Ishikawa (cell line): ENCODE measurements around the gene CAMTA1.

Experiments
- CEBPB ChIP-seq: IDR thresholded peaks from 2 replicates; pipeline ENCODE4 v1.6.1; 2012
- CREB1 ChIP-seq: IDR thresholded peaks from 2 replicates; pipeline ENCODE4 v1.6.1; 2012; ENCODE audit warnings: low read depth
- EGR1 ChIP-seq: IDR thresholded peaks from 2 replicates; pipeline ENCODE4 v1.6.1; 2012
- EP300 ChIP-seq: IDR thresholded peaks from 2 replicates; pipeline ENCODE4 v1.6.1; 2012; ENCODE audit warnings: borderline replicate concordance
- FOXM1 ChIP-seq: IDR thresholded peaks from 2 replicates; pipeline ENCODE4 v1.6.1; 2012; ENCODE audit warnings: low read depth, borderline replicate concordance
- NFIC ChIP-seq: IDR thresholded peaks from 2 replicates; pipeline ENCODE4 v1.6.1; 2012
- RAD21 ChIP-seq: IDR thresholded peaks from 2 replicates; pipeline ENCODE4 v1.6.1; 2012; ENCODE audit warnings: low read depth
- REST ChIP-seq: IDR thresholded peaks from 2 replicates; pipeline ENCODE4 v1.6.1; 2012; ENCODE audit warnings: low read depth, mild to moderate bottlenecking
- TAF1 ChIP-seq: IDR thresholded peaks from 2 replicates; pipeline ENCODE4 v1.6.1; 2012; ENCODE audit warnings: low read depth, mild to moderate bottlenecking
- TCF12 ChIP-seq: IDR thresholded peaks from 2 replicates; pipeline ENCODE4 v1.6.1; 2012; ENCODE audit warnings: low read depth
- TEAD4 ChIP-seq: IDR thresholded peaks from 2 replicates; pipeline ENCODE4 v1.6.1; 2012
- YY1 ChIP-seq: IDR thresholded peaks from 2 replicates; pipeline ENCODE4 v1.6.1; 2012; ENCODE audit warnings: low read depth
- ZBTB7A ChIP-seq: IDR thresholded peaks from 2 replicates; pipeline ENCODE4 v1.6.1; 2012; ENCODE audit warnings: low read depth
- TF ChIP-seq, protein P1 (sequence below): IDR thresholded peaks from 2 replicates; pipeline ENCODE4 v1.6.1; 2012
- TF ChIP-seq, protein P2 (sequence below): IDR thresholded peaks from 2 replicates; pipeline ENCODE4 v1.6.1; 2012

Gene CAMTA1

DNA sequence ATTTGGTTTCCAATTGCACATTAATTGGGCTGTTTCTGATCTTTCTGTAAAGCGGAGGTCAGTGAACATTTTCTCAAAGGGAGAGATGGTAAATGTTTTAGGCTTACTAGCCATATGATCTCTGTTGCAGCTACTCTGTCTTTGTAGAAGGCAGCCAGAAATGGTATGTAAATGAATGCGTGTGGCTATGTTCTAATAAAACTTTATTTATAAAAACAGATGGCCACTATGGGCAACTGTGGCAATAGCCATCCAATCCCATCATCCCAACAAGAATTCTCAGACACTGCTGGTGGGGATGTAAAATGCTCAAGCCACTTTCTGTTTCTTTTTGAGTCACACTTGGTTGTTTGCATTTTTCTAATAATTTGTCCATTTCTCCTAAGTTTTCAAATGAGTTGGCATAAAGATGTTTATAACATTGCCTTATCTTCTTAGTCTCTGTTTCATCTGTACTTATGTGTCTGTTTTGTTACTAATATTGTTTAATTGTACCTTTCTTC, 537.1 kb downstream of the CAMTA1 start:
- TF ChIP-seq EP300 (no peak), RAD21 (no peak), NFIC (no peak), CREB1 (no peak), ZBTB7A (no peak), REST (no peak), TCF12 (no peak), CEBPB (no peak), EGR1 (no peak), FOXM1 (no peak), YY1 (no peak), TEAD4 (no peak), TAF1 (no peak)
- TF ChIP-seq, protein P1, sequence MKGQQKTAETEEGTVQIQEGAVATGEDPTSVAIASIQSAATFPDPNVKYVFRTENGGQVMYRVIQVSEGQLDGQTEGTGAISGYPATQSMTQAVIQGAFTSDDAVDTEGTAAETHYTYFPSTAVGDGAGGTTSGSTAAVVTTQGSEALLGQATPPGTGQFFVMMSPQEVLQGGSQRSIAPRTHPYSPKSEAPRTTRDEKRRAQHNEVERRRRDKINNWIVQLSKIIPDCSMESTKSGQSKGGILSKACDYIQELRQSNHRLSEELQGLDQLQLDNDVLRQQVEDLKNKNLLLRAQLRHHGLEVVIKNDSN: no peak
- TF ChIP-seq, protein P2, sequence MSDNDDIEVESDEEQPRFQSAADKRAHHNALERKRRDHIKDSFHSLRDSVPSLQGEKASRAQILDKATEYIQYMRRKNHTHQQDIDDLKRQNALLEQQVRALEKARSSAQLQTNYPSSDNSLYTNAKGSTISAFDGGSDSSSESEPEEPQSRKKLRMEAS: no peak

DNA sequence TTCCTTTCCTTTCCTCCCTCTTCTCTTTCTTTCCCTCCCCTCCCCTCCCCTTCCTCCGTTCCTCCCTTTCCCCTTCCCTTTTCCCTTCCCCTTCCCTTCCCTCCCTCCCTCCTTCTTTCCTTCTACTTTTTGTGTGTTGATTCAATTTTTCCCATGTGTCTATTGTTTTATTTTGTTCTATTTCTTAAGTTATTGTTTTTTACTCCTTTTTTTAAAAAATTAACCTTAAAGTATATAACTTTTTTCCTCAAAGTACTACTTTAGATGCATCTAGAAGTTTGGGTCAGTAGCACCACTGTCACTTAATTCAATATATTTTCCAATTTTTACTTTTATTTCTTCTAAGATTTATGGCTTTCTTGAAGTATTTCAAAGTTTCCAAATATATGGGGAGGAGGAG, 537.7 kb downstream of the CAMTA1 start:
- TF ChIP-seq YY1: no peak
- TF ChIP-seq REST: no peak
- TF ChIP-seq EP300: no peak
- TF ChIP-seq, protein P1: no peak
- no peak for TF ChIP-seq TEAD4
- TF ChIP-seq, protein P2: no peak
- TF ChIP-seq CEBPB: no peak
- no peak for TF ChIP-seq RAD21
- TF ChIP-seq TCF12: no peak
- TF ChIP-seq CREB1: no peak
- no peak for TF ChIP-seq NFIC
- TF ChIP-seq EGR1: no peak
- TF ChIP-seq FOXM1: no peak
- no peak for TF ChIP-seq TAF1
- TF ChIP-seq ZBTB7A: no peak

DNA sequence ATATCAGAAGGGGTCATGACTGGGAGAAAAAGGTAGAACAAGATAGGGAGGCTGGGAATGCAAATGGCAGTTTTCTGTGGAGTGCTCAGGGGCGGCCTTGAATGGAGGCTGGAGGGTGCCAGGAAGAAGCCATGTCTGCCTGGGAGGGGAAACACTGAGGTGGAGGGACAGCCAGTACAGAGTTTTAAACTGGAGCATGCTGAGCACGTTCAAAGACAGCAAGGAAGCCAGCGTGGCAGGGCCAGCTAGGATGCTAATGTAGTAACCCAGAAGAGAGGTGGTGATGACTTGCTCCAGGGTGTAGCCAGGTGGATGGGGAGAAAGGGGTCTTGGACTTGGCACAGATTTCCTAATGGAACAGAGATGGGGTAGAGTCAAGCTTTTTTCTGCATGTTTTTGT, 540.0 kb downstream of the CAMTA1 start:
- TF ChIP-seq ZBTB7A (no peak), EP300 (no peak), EGR1 (no peak), TAF1 (no peak), TCF12 (no peak), RAD21 (no peak), TEAD4 (no peak), YY1 (no peak), CREB1 (no peak), CEBPB (no peak), REST (no peak), NFIC (no peak)
- TF ChIP-seq, protein P2: no peak
- TF ChIP-seq, protein P1: no peak

- TF ChIP-seq, protein P1: no peak
- no peak for TF ChIP-seq TEAD4
- TF ChIP-seq EGR1: no peak
Measured at GRCh38 chr1:7326366-7326765, 541.1 kb downstream of the CAMTA1 start.
